ENCODE results near the gene CYP2C19. TPM values are rescaled to one million over a fixed set of nuclear protein-coding genes. Genes with fewer than 3 reads are reported as not detected.

Gene CYP2C19
- not detected for total RNA-seq
- not detected for polyA plus RNA-seq (2013, experiment 1 of 2)
- polyA plus RNA-seq (2013, experiment 2 of 2) = not detected
- 0 to 0.14 (median 0) reads per million in 172 experiments for total RNA-seq

DNA sequence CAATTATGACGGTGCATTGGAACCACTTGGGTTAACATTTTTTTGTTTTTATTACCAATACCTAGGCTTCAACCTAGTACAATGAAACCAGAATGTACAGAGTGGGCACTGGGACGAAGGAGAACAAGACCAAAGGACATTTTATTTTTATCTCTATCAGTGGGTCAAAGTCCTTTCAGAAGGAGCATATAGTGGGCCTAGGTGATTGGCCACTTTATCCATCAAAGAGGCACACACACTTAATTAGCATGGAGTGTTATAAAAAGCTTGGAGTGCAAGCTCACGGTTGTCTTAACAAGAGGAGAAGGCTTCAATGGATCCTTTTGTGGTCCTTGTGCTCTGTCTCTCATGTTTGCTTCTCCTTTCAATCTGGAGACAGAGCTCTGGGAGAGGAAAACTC lies at the start of gene CYP2C19:
TSS of gene CYP2C19 (plus strand) at position 289 of the 400 bp plus-strand sequence. CDS start at position 314, 25 bp downstream.
- H3K27me3 ChIP-seq (ENCODE audit: control insufficient read depth in 1 of 2, insufficient read depth in 2 of 2, low read length in 2 of 2) = no peaks in the 10 kb centered on the region
- Mint-ChIP-seq H3K36me3 (ENCODE audit: low read depth) (no peaks in the 10 kb centered on the region), H3K27me3 (no peaks in the 10 kb centered on the region), H3K4me1 (ENCODE audit: low read depth) (no peaks in the 10 kb centered on the region), H3K4me3 (no peak within 1 kb of the TSS), H3K9me3 (peaks cover 2% of the 10 kb centered on the region), H3K27ac (no peak within 1 kb of the TSS)
- H3K27ac ChIP-seq (ENCODE audit: low read depth in 1 of 2, low read length in 2 of 2) = no peak within 1 kb of the TSS
- no peaks in the 10 kb centered on the region for H3K4me1 ChIP-seq (ENCODE audit: insufficient read depth, low read length)
- intact Hi-C loops (cut with DNase I, micrococcal nuclease) = no loop called here
- no peak for ATAC-seq (ENCODE audit: poor library complexity)
- TF ChIP-seq, protein P1, sequence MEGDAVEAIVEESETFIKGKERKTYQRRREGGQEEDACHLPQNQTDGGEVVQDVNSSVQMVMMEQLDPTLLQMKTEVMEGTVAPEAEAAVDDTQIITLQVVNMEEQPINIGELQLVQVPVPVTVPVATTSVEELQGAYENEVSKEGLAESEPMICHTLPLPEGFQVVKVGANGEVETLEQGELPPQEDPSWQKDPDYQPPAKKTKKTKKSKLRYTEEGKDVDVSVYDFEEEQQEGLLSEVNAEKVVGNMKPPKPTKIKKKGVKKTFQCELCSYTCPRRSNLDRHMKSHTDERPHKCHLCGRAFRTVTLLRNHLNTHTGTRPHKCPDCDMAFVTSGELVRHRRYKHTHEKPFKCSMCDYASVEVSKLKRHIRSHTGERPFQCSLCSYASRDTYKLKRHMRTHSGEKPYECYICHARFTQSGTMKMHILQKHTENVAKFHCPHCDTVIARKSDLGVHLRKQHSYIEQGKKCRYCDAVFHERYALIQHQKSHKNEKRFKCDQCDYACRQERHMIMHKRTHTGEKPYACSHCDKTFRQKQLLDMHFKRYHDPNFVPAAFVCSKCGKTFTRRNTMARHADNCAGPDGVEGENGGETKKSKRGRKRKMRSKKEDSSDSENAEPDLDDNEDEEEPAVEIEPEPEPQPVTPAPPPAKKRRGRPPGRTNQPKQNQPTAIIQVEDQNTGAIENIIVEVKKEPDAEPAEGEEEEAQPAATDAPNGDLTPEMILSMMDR (IDR thresholded peaks at IDR 0.05) = no peak
- H3K4me3 ChIP-seq (ENCODE audit: low read length) = no peak within 1 kb of the TSS
- H3K36me3 ChIP-seq (ENCODE audit: insufficient read depth, low read length) = no peaks in the 10 kb centered on the region
- ChIA-PET POLR2A (no interaction called here), CTCF (no interaction called here)
- no peak for DNase-seq
- peaks cover 0 to 7% of the 10 kb centered on the region in 2 experiments for H3K9me3 ChIP-seq (ENCODE audit: control insufficient read depth in 1 of 2, insufficient read depth in 1 of 2, low read length in 2 of 2)

DNA sequence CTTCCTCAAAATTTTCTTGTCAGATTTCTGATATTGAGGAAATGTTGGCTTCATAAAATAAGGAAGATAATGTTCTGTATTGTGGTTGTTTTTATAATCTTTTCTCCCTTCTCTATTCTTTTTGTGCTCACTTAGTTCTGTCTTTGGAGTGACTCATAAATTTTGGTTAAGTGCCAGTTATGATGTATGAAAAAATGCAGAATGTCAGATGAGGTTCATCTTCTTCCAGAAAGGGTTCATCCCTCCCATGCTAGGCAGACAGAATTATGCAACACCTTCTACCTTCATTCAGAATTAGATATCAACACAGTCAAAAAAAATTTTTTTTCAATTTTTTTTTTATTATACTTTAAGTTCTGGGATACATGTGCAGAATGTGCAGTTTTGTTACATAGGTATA lies 36.6 kb upstream of the CYP2C19 start:
- H3K4me1 Mint-ChIP-seq (ENCODE audit: low read depth) = no peaks in the 10 kb centered on the region
- H3K27ac Mint-ChIP-seq = no peak overlapping the region
- no peak overlapping the region for H3K4me3 ChIP-seq (ENCODE audit: low read length)
- H3K36me3 ChIP-seq (ENCODE audit: insufficient read depth, low read length) = no peaks in the 10 kb centered on the region
- DNase-seq (no peak), ATAC-seq (ENCODE audit: poor library complexity) (no peak)
- no peaks in the 10 kb centered on the region for H3K27me3 ChIP-seq (ENCODE audit: control insufficient read depth in 1 of 2, insufficient read depth in 2 of 2, low read length in 2 of 2)
- no peak overlapping the region for H3K4me3 Mint-ChIP-seq
- no peaks in the 10 kb centered on the region for H3K4me1 ChIP-seq (ENCODE audit: insufficient read depth, low read length)
- no peak overlapping the region for H3K27ac ChIP-seq (ENCODE audit: low read depth in 1 of 2, low read length in 2 of 2)
- intact Hi-C loops (cut with DNase I, micrococcal nuclease) = no loop called here
- H3K27me3 Mint-ChIP-seq = no peaks in the 10 kb centered on the region
- ChIA-PET POLR2A (no interaction called here), CTCF (no interaction called here)
- no peaks in the 10 kb centered on the region for H3K9me3 ChIP-seq (ENCODE audit: control insufficient read depth in 1 of 2, insufficient read depth in 1 of 2, low read length in 2 of 2)
- H3K9me3 Mint-ChIP-seq = peaks cover 4% of the 10 kb centered on the region
- TF ChIP-seq, protein P1 (IDR thresholded peaks at IDR 0.05) = no peak
- no peaks in the 10 kb centered on the region for H3K36me3 Mint-ChIP-seq (ENCODE audit: low read depth)

DNA sequence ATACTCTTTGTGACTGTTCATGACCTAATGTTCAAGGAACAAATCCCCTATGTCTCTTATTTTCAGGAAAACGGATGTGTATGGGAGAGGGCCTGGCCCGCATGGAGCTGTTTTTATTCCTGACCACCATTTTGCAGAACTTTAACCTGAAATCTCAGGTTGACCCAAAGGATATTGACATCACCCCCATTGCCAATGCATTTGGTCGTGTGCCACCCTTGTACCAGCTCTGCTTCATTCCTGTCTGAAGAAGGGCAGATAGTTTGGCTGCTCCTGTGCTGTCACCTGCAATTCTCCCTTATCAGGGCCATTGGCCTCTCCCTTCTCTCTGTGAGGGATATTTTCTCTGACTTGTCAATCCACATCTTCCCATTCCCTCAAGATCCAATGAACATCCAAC lies 27.3 kb upstream of the CYP2C19 start:
- intact Hi-C loops (cut with DNase I, micrococcal nuclease) = no loop called here
- Histone ChIP-seq H3K27ac (ENCODE audit: low read depth in 1 of 2, low read length in 2 of 2) (no peak overlapping the region), H3K4me3 (ENCODE audit: low read length) (no peak overlapping the region), H3K36me3 (ENCODE audit: insufficient read depth, low read length) (no peaks in the 10 kb centered on the region), H3K27me3 (ENCODE audit: control insufficient read depth in 1 of 2, insufficient read depth in 2 of 2, low read length in 2 of 2) (no peaks in the 10 kb centered on the region), H3K4me1 (ENCODE audit: insufficient read depth, low read length) (no peaks in the 10 kb centered on the region), H3K9me3 (ENCODE audit: control insufficient read depth in 1 of 2, insufficient read depth in 1 of 2, low read length in 2 of 2) (no peaks in the 10 kb centered on the region)
- Mint-ChIP-seq H3K27me3 (no peaks in the 10 kb centered on the region), H3K4me3 (no peak overlapping the region), H3K4me1 (ENCODE audit: low read depth) (no peaks in the 10 kb centered on the region), H3K9me3 (peaks cover 8% of the 10 kb centered on the region), H3K27ac (no peak overlapping the region), H3K36me3 (ENCODE audit: low read depth) (no peaks in the 10 kb centered on the region)
- no peak for ATAC-seq (ENCODE audit: poor library complexity)
- DNase-seq = no peak
- TF ChIP-seq, protein P1 (IDR thresholded peaks at IDR 0.05) = no peak
- POLR2A ChIA-PET = no interaction called here
- CTCF ChIA-PET = no interaction called here

Data from CD4-positive, alpha-beta T cell (primary cell).